ENCODE results near the gene DLL1. TPM values are rescaled to one million over a fixed set of nuclear protein-coding genes. Genes with fewer than 3 reads are reported as not detected.

DLL1 gene
- polyA plus RNA-seq, 1 donor: 8.2 TPM

GRCh38 chr6:170283212-170284081, 7.4 kb downstream of the DLL1 start:
- DNase-seq: no peak

GRCh38 chr6:170282512-170283158, 8.2 kb downstream of the DLL1 start:
- DNase-seq: no peak

GRCh38 chr6:170281331-170282292, 9.3 kb downstream of the DLL1 start:
- no peak for DNase-seq

- no peak for DNase-seq
Observed at GRCh38 chr6:170280689-170281045, 10.2 kb downstream of the DLL1 start.

GRCh38 chr6:170279977-170280688, 10.7 kb downstream of the DLL1 start:
- no peak for DNase-seq

GRCh38 chr6:170279426-170279825, 11.5 kb downstream of the DLL1 start:
- no peak for DNase-seq

- DNase-seq: no peak
Observed at GRCh38 chr6:170278743-170279094, 12.2 kb downstream of the DLL1 start.

GRCh38 chr6:170277893-170278742, 12.8 kb downstream of the DLL1 start:
- DNase-seq: no peak

GRCh38 chr6:170276369-170277057, 14.4 kb downstream of the DLL1 start:
- no peak for DNase-seq

GRCh38 chr6:170274713-170275560, 15.9 kb downstream of the DLL1 start:
- no peak for DNase-seq

- no peak for DNase-seq
Observed at GRCh38 chr6:170273681-170274080, 17.2 kb downstream of the DLL1 start.

GRCh38 chr6:170273191-170273590, 17.7 kb downstream of the DLL1 start:
- no peak for DNase-seq

- DNase-seq: no peak
Observed at GRCh38 chr6:170272341-170273065, 18.4 kb downstream of the DLL1 start.

GRCh38 chr6:170271771-170272314, 19.0 kb downstream of the DLL1 start:
- no peak for DNase-seq

- DNase-seq: no peak
Observed at GRCh38 chr6:170270984-170271593, 19.8 kb downstream of the DLL1 start.

GRCh38 chr6:170269846-170270541, 20.9 kb downstream of the DLL1 start:
- no peak for DNase-seq
